ENCODE data around the gene RRP1B. TPM values are rescaled to one million over a fixed set of nuclear protein-coding genes. Genes with fewer than 3 reads are reported as not detected.

The RRP1B gene
- total RNA-seq, 1 experiment from 2014 or later: 30.7 TPM

GRCh38 chr21:43744725-43745124 lies 85.4 kb downstream of the RRP1B start:
- in situ Hi-C loops (cut with HindIII; ENCODE audit: low pct_unique_long_range_greater_than_20kb, low sequenced_read_pairs): no loop called here
- Histone ChIP-seq H3K4me3 (ENCODE audit: low read depth in 2 of 2, low read length in 2 of 2) (no peak overlapping the region), H3K36me3 (ENCODE audit: control insufficient read depth, insufficient read depth, low read length) (no peaks in the 10 kb centered on the region), H3K9me3 (ENCODE audit: control insufficient read depth, insufficient read depth, low read depth, low read length) (no peaks in the 10 kb centered on the region), H3K27ac (ENCODE audit: low read length) (no peak overlapping the region), H3K4me1 (ENCODE audit: control insufficient read depth, insufficient read depth, low read length) (peaks cover 6% of the 10 kb centered on the region), H3K27me3 (ENCODE audit: control insufficient read depth, insufficient read depth, low read length) (no peaks in the 10 kb centered on the region)
- ATAC-seq (no peak), DNase-seq (ENCODE audit: low read depth, low spot score) (no peak)
- POLR2A ChIA-PET: no interaction called here
- no peak for TF ChIP-seq SIN3A (IDR thresholded peaks at IDR 0.05; ENCODE audit: borderline replicate concordance, insufficient read depth, low read depth, low read length)
- no peak for TF ChIP-seq POLR2AphosphoS5 (IDR thresholded peaks at IDR 0.05; ENCODE audit: low read depth, low read length)
- TF ChIP-seq TCF7L2 (IDR thresholded peaks at IDR 0.05; ENCODE audit: low read depth, low read length): no peak
- no peak for TF ChIP-seq REST (IDR thresholded peaks at IDR 0.05; ENCODE audit: insufficient read depth in 1 of 2, low read depth in 2 of 2, low read length in 1 of 2)
- no peak for TF ChIP-seq CTCF (IDR thresholded peaks at IDR 0.05)
- CTCF ChIA-PET: no interaction called here
- TSS peak; percentile 63 for BruUV-seq (replicated peaks)
- intact Hi-C loops (cut with micrococcal nuclease; ENCODE audit: unreplicated experiment): no loop called here

Small RNAs within 50 kb of the gene (microRNA-seq; reads per million reads assigned to microRNA genes)
- not detected for gene MIR6070 (ENCODE audit: unreplicated experiment)

Other genes starting within 250 kb of the RRP1B start
- gene SIK1, start 232.4 kb upstream of the RRP1B start, total RNA-seq (2021; ENCODE audit: unreplicated experiment): 32.3 TPM
- 4.2 TPM for gene HSF2BP, start 72 bp upstream of the RRP1B start, total RNA-seq (2021; ENCODE audit: unreplicated experiment)
- gene PDXK, start 59.6 kb downstream of the RRP1B start, total RNA-seq (2021; ENCODE audit: unreplicated experiment): 184 TPM
- gene CSTB, start 116.7 kb downstream of the RRP1B start, total RNA-seq (2021; ENCODE audit: unreplicated experiment): 72.5 TPM
- gene RRP1, start 130.0 kb downstream of the RRP1B start, total RNA-seq (2021; ENCODE audit: unreplicated experiment): 41.8 TPM
- gene AGPAT3, start 205.7 kb downstream of the RRP1B start, total RNA-seq (2021; ENCODE audit: unreplicated experiment): 40.1 TPM

Data from Panc1 (cell line).